Stimulated activated CD4-positive, alpha-beta T cell treated with anti-CD3 and anti-CD28 coated beads, Interleukin-4, amount 100 ng/mL, for 24 hours (primary cell): ENCODE results near the gene AGAP1.

Experiments used
- DNase-seq: peaks from one replicate; pipeline ENCODE4 v3.0.0-alpha.2; 2020

Gene AGAP1

DNA sequence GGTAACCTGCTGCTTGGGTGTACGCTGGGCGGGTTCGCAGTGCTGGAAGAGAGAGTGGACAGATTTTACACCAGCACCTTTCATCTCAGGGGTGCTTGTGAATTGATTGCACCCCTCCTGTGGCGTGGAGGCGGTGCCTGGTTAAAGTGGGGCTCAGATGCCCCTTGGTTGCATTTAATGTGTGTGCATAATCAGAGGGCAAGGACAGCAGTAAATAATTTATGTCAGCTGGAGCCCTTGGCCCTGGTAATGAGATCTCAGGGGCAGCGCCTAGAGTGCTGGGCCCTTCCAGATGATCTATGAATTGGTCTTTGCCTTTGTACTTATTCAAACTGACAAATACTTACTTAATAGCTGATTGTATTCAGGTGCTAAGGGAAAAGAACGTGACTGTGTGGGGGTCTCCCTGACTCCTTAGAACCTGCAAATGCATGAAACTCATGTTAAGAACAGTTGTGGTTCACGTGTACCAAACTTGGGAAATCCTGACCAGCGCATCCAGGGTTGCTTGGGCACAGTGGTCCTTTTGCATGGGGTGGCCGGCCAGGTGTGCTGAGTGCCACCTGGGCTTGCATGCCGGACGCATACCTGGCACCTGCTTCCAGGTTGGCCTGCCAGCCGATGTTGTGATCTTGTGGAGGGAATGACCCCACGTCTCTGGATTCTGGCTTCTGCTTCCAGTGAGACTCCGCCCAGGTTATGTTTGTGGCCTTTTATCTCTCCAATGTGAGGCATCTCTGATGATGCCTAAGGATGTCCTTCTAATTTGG, 118.5 kb downstream of the AGAP1 start:
- no peak for DNase-seq

DNA sequence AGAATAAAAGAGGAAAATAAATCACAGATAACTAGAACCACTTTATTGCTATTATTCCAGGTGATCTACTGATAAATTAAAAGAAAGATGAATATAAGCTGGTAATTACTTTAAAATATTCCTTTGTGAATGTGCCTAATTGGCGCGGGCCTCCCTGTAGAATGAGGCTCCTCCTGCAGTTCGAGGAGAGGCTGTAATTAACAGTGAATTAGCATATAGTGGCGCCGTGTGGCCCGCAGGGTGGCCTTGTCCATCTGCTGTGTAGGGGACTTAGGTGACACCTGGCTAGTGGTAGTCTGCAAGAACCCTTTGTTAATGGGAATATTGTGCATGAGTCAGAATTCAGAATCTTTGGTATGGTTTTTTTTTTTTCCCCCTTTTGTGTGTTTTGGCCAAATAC, 119.8 kb downstream of the AGAP1 start:
- DNase-seq = no peak

DNA sequence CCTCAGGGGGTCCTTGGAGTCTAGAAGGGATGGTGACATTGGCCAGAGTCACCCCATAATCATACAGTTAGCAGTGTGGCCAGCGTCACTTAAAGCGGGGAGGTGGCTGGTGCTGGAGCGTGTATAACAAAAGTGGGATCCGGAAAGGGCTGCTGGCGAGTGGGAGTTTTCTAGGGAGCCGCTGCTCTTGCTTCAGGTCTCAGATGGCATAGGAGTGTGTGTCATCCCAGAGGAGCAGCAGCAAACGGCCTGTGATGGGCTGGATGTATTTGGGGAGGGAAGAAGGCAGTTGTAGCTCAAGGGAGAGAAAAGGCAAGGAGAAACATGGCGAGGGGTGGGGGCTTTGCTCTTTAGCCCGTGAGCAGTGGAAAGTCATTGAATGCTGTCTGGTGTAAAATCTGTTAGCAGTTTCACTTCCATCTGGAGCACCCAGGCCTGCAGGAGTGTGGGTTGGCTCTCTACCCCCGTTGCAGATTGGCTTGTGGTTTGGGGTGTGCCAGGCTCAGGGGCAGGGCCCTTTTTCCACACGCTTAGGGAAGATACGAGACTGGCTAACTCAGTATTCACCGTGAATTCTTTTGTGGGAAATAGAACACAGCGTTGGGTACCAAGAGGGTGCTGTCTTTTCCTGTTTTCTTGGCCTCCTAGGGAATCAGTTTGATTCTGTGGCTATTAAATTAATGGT, 120.5 kb downstream of the AGAP1 start:
- no peak for DNase-seq

DNA sequence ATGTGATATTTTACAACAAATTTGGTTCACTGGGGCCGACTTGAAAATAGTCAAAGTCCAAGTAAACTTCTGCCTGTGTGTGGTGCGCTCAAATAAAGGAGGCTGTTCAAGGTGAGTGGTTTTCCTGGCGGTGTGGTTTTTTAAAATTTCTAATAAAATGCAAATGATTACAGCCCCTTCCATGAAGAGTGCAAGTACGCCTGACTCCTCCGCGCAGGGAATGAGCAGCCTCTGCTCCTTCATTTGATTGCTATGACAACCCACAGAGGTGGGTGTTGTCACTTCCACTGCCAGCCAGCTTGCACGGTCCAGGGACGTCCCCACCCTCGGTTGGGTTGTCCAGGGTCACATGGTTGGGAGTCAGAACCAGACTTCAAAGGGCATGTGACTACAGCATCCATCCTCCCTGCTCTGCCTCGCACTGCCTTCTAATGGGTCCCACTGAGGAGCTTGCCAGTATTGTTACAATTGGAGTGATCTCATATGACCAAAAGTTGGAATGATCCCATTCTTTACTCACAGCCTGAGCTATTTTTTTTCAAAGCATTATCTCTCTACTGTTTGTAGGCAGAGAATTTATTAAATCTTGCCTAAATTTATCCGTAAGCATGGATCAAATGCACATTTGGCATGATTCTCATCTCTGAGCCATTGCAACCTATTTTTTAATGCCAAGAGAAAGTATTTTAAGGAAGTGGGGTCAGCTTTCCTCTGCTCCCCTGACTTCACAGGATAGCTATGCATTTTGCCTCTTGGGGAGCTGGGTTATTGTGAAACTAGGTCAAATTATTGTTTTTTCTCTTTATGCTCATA, 121.3 kb downstream of the AGAP1 start:
- no peak for DNase-seq

DNA sequence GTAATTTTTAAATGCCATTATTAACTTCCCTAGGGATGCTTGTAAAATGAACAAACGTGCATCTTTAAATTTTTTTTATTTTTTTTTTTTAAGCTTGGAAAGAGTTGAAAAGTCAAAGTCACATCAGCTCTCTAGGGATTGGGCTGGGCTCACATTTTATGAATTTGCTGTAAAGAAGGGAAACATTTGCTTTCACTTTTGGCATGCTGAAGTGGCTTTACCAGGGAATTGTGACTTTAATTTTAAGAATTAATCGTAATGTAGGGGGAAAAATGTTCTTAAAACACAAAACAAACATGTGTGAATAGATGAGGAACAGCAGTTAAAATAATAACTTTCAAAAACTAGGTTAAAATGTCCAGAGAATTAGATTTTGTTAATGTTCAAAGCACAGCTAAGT, 123.0 kb downstream of the AGAP1 start:
- no peak for DNase-seq

DNA sequence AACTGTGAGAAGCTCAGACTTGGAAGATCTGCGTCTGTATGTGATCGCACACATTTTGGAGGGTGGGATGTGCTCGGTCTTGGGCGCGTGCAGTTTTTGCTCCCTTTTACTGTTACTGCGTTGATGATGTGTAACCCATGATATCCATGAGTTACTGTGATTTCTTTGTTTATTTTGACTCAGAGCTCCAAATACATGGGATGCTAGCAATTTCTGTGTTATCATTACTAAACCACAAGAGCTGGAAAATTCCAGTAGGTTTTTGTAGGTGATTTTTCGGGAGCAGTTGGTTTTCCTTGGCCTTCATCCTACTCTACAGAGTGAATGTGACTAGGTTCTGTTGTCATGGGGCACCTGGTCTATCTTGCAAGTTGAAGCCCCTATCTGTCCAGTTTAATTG, 124.2 kb downstream of the AGAP1 start:
- DNase-seq = no peak

DNA sequence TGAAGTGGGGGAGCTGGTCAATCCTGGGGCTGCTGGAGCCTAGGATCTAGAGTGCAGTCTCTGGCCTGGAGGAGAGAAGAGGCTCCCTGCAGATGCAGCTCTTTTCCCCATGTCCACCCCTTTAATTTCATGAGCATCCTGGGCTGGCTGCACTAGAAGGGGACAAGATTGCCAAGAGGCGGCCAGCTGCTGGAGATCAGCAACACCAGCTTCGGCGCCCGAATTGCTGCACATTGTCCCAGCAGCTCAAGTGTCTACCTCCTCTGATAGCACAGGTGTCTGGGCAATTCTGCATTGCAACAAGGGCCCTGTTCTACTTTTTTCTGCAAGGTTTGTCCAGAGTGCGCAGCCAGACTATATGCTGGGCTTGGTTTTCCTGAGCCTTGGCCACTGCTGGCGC, 125.7 kb downstream of the AGAP1 start:
- no peak for DNase-seq

DNA sequence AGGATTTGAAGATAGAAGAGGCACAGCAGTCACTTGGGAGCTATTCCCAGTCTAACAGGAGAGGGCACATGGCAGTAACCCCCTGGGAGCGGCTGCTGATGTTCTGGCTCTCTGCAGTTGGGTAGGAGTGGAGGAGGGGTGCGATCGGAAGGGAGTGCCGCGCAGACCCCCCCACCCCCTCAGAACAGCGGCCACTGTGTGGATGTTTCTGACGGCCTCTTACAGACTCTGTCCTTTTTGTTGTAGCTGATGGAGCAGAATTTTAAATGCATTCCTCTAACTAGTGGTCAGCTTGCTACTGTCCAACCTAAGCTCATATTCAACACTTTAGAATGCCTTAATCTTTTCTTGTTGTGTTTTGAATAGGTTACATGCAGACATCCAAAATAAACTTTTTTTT, 127.9 kb downstream of the AGAP1 start:
- no peak for DNase-seq

DNA sequence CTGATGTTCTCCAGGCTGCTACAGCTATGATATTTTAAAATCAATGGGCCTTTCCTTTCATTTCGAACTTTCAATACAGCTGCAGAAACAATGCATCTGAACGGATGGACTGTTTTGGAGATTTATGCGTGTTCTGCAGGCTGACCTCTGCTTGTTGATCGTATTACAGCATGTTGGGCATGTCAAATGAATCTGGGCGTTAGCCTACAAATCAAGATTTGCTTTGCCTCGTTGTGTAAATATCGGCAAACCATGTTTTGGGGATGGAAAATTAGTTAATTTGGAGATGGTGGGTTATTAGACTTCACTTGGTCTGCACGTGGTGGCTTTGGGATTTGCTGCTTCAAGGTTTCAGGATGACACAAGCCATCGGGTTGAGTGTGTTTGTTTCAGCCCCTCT, 129.3 kb downstream of the AGAP1 start:
- no peak for DNase-seq

DNA sequence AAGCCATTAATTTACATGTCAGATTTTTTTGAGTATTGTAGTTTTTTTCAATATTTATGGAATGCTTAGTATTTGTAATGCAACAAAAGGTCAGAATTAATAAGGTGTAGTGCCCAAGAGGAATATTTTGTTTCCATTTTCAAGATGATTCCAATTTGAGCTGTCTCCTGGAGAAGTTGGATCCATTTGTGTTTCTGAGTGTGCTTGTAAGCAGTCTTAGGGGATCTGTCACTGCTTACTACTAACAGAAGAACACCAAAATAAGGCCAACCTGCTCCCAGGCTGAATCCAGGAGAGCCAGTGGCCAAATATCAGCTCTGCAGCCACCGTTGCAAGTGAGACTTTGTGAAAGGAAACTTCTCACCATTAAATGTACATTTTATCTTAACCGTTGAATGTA, 129.9 kb downstream of the AGAP1 start:
- DNase-seq = no peak

DNA sequence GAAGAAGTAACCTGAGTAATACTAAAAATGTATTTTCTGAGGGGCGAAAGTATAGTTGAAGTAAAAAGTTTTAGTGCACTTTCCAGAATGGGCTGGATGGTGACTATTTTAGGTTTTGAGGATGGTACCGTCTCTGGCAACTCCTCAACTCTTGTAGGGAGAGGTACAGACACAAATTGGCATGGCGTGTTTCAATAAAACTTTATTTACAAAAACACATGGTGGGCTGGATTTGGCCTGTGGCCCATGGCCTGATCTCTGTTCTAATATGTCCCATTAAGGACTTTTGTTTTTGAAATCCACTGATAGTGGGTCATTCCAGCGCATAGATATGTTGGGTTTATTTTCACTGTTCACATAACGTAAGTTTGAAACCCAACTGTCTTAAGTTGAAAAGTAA, 132.8 kb downstream of the AGAP1 start:
- no peak for DNase-seq

DNA sequence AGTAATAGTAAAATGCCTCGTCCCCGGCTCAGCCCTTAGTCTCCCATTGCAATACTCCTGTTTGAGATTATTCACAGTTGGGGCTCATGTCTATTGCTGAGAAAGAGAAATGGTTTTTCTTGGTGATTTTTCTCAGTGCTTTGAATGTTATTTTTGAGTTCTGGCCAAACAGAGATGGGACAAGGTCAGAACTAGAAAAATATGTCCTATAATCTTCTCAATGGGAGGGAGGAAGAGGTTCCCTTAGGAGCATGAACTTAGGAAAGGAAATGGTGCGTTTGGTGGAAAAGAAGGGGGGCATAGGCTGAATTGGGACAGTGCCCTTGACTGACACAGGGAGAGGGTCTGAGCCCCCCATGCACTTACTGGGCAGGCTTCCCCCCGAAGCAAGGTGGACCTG, 133.8 kb downstream of the AGAP1 start:
- no peak for DNase-seq

DNA sequence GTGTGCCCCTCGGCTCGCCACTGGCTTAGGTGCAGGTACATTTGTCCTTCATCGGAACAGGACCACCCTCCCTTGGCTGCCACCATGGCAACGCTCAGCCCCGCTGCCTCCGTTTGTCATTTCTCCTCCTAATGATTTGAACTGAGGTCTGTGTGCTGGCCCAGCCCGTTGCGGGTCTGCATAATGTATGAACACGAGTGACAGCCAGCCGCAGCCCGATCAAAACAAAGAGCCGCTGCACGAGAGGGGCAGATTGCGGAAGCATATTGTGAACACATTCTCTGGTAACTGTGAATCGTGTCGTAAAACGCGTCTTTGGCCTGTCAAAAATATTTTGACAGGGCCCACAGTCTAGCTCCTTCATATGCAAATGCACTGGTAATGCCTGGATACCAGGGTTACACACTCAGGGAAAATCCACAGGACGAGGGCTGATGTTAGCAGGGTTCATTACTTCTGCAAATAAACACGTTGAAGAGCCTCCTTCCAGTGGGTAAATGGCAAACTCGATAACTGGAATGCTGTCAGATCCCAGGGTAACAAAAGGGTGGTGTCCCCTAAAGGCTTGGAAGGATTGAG, 137.0 kb downstream of the AGAP1 start:
- no peak for DNase-seq

DNA sequence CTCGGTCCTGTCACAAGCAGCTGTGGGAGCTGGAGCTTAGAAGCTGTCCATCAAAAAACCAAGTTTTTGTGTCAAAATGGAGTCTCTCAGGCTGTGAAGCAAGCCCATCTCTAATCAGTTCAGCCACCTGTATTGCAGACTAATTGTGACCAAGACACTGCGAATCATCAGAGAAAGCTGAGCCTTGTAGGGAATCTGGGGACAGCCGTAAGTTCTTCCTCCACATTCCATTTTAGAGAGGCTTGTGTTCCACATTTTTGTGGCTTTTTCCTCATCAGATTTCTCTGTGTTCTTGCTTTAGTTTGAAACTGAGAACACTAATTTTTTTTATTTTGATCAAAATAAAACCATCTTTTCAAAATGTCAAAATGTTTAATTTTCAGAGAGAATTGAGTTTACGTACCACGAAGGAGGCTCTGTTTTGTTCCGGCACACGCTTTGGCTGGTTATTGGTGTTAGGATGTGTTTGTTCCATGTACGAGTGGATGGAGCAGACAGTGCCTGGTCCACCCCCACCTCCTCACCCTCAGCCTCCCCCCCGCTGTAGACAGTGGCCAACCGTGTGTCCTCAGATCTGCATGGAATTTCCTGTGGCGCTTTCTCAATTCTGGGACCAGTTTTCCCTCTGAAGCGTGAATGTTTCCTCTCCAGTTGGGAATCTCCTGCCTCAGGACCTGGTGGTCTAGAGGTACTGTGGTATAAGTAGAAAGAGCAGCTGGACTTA, 140.8 kb downstream of the AGAP1 start:
- DNase-seq = no peak

DNA sequence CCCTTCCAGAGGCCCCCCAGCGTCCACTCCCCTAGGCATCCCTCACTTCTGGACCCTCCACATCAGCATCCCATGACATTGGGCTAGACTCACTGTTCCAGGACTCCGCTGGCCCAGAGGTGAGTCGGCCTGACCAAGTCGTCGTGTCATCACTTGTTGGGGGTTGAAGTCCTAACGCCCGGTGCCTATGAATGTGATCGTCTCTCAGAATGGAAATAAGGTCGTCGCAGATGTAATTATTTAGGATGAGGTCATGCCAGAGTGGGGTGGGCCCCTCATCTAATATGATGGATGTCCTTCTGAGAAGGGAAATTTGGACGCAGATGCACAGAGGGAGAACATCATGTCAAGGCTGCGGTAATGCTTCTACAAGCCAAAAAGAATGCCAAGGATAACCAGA, 142.7 kb downstream of the AGAP1 start:
- DNase-seq = no peak

DNA sequence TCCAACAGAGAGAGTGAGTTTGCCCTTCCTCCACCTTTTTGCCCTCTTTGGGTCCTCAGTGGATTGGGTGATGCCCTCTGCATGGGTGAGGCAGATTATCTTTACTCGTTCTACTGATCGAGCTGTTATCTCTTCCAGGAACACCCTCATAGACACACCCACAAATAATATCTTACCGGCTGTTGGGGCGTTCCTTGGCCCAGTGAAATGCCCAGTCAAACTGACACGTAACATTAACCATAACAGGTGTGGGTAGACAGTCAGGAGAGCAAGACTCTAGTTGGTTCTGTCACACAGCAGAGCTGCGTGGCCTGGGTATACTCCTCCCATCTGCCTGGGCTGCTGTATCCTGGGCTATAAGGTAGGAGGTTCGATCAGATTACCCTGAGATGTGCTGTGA, 144.1 kb downstream of the AGAP1 start:
- DNase-seq = no peak

DNA sequence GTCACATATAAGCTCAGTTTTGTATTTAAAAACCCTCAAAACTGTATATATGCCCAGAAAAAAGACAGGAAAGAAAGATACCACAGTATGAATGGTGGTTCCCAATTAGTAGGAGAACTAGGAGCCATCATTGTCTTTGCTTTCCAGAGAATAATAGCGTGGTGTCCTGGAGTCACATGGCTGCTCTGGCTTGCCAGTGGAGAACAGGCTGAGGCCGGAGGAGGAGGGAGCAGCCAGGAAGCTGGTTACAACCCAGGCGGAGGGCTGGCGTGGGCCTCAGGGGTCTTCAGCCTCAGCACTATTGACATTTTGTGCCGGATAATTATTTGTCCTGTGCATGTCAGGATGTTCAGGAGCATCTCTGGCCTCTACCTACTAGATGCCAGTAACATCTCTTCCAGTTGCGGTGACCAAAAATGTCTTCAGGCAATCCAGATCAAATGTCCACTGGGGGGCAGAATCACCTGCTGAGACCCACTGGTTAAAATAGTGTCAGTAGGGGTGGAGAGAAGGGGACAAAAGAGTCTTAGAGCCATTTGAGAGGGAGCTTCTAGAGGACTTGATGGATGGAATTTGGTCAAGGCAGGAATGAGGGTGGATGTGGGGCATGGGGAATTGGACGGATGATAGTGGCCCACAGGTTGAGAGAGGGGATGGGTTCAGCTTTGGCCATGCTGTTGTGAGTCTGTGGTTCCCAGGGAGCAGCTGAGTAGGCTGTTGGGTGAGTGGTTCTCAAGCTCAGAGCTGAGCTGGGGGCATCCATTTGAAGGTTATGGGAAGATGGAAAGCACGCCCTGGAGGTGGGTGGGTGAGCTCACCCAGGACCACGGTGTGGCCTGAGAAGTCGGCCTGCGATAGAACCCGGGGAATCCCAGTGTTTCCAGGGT, 144.9 kb downstream of the AGAP1 start:
- no peak for DNase-seq

DNA sequence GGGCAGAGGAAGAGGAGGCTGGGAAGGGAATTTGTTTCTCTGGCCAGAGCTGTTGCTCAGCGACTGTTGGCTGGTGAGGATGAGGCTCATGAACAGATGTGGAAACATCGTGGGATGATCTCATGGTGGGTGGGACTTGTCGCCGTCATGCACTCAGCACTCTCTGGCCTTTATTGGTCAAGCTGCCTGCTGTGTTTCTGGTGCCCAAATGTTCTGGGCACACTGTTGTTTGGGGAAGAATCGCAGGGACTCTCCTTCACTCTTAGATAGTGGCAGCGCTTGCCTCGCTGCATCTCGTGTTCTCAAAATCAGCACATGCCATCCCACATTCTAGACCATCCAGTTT, 145.6 kb downstream of the AGAP1 start:
- DNase-seq = no peak

DNA sequence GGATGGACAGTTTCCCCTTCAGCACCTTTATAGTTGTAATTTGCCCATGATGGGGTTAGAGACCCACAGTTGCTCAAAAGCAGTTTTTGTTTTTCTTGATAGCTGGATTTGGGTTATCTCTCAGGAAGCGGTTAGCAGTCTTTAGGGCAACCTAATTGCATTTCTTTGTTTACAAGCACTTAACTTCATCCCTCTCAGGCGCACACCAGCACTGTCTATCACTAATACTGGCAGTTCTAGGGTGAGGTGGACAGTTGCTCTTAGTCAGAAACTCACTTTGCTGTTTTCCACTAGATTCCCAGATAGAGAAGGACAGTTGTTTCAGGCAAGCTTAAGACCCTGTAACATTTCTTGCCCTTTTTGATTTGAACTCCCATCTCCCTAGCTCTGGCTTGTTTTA, 146.0 kb downstream of the AGAP1 start:
- no peak for DNase-seq

DNA sequence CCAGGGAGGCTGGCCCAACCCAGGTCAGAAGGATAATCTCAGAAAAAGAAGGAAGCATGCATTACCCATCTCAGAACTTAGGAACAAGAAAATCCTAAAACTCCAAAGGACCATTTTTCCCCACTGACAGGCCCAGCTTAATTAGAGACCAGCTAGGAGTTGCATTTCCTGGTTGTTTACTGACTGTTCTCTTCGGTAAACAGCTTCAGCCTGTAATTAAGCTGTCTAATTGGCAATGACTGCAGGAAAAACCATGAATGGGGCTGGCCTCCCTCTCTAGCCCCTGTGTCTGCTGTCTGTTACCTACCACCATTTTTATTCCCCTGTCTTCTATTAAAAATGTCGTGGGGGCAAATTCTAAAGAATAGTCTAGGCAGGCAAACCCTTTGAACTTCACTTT, 146.5 kb downstream of the AGAP1 start:
- no peak for DNase-seq

DNA sequence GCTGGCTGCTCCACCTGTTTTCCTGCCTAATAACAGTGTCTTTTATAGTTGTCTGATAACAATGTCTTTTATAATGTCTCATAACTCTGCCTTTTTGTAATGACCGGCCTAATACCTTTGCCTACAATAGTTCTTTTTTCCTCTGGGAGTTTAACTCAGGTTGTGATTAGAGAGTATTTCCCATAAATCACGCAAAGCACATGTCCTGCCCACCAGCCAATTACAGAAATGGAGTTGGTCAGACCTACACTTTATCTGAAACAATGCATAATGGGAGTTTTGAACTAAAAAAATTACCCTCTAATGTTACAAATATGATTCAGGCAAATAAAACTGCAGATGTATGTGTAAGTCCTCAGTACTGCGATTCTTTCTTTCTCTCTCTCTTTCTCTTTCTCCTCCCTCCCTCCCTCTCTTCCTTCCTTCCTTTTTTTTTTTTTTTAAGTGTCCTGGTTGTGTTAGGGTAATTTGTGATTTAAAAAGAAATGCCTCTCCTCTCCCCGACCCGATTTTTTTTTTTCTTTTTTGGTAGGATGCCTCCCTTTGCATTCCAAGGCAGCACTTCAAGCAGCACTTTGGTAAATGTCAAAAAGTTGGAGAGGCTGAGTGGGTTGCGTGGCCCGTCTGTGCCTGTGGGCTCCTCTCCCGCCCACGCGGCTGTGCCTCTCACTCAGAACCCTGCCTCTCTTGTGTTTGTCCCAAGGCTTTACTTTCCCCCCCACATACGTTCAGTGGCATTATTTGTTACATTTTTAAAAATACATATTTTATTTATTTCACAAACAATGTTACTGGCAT, 147.3 kb downstream of the AGAP1 start:
- DNase-seq = no peak
